Activated T-cell treated with anti-CD3 and anti-CD28 coated beads, Interleukin-2, amount 50 U/mL, for 1 hour (primary cell): Measurements from ENCODE around the gene CCDC92.

Experiments used
- DNase-seq: peaks from one replicate; pipeline ENCODE4 v3.0.0-alpha.2; 2020

CCDC92 gene

GRCh38 chr12:123971770-123972456, 718 bp downstream of the CCDC92 start:
- peak; percentile 59 for DNase-seq

- DNase-seq = no peak
These were observed 1.2 kb downstream of the CCDC92 start for GRCh38 chr12:123971449-123971769.

- DNase-seq = no peak
These were observed 5.5 kb downstream of the CCDC92 start for GRCh38 chr12:123967121-123967586.

- no peak for DNase-seq
These were observed 6.0 kb downstream of the CCDC92 start for GRCh38 chr12:123966596-123966995.

GRCh38 chr12:123965382-123965781, 7.2 kb downstream of the CCDC92 start:
- no peak for DNase-seq

GRCh38 chr12:123963821-123964220, 8.8 kb downstream of the CCDC92 start:
- no peak for DNase-seq

- DNase-seq = no peak
These were observed 10.1 kb downstream of the CCDC92 start for GRCh38 chr12:123962513-123962912.

- DNase-seq = no peak
These were observed 10.9 kb downstream of the CCDC92 start for GRCh38 chr12:123961585-123962345.

GRCh38 chr12:123960856-123961255, 11.8 kb downstream of the CCDC92 start:
- no peak for DNase-seq

GRCh38 chr12:123960029-123960735, 12.4 kb downstream of the CCDC92 start:
- no peak for DNase-seq

GRCh38 chr12:123958876-123959275, 13.8 kb downstream of the CCDC92 start:
- DNase-seq = no peak

- no peak for DNase-seq
These were observed 14.2 kb downstream of the CCDC92 start for GRCh38 chr12:123958462-123958861.

GRCh38 chr12:123957196-123957595, 15.4 kb downstream of the CCDC92 start:
- no peak for DNase-seq

- DNase-seq = no peak
These were observed 16.4 kb downstream of the CCDC92 start for GRCh38 chr12:123956249-123956648.

GRCh38 chr12:123954647-123955350, 17.8 kb downstream of the CCDC92 start:
- DNase-seq = no peak

GRCh38 chr12:123952037-123952436, 20.6 kb downstream of the CCDC92 start:
- DNase-seq = no peak

GRCh38 chr12:123951467-123951866, 21.2 kb downstream of the CCDC92 start:
- DNase-seq = no peak

GRCh38 chr12:123950476-123951349, 21.9 kb downstream of the CCDC92 start:
- DNase-seq = no peak

- no peak for DNase-seq
These were observed 22.9 kb downstream of the CCDC92 start for GRCh38 chr12:123949770-123950165.

- DNase-seq = no peak
These were observed 23.5 kb downstream of the CCDC92 start for GRCh38 chr12:123948796-123949769.

GRCh38 chr12:123948401-123948795, 24.2 kb downstream of the CCDC92 start:
- no peak for DNase-seq
